ENCODE data around the gene ZEB2.

ZEB2 gene

DNA sequence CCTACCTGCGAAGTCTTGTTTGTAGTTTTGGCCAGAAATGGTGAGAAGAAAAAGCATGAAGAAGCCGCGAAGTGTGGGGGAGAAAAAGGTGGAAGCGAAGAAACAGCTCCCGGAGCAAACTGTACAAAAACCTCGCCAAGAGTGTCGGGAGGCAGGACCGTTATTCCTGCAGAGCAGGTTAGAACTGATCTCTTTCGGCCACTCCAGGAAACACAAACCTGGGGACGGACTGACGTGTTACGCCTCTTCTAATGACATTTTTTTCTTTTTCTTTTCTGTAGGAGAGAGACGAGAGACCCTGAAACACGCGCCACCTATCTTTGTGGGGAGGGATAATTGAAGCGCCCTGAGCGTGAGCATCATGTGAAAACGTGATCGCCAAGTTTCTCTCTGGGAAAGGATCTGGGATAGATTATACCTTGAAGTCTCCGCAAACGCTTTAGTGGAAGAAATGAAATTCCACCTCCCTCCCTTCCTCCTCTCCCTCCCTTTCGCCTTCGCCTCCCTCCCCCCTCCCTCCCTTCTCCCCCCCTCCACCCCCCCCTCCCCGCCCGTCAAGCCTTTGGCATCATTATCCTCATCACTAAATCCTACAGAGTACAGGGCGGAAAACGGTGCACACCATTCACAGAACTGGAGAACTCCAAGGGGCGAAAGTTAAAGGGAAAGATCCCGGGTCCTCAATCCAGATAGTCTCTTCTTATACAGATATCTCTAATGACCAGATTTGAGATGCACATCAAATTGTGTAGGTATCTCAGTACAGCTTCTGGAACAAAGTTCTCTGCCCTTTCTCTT is at the start of gene ZEB2:
Gene ZEB2 (minus strand): TSS at position 186 of the 798 bp plus-strand sequence. CDS start 2,769 bp downstream, outside the sequence.
- H4K20me1 ChIP-seq (ENCODE audit: insufficient read depth, low read length): no peaks in the 10 kb centered on the region
- peaks cover 50% of the 10 kb centered on the region for H3K4me1 ChIP-seq (ENCODE audit: insufficient read depth, low read length, severe bottlenecking)
- 0 out of 2 replicates have a peak, but pooled peaks cover 1% of the 10 kb centered on the region for H3K36me3 ChIP-seq (ENCODE audit: insufficient read depth, low read length)
- no peaks in the 10 kb centered on the region for H3K27me3 ChIP-seq (ENCODE audit: insufficient read depth, low read length)
- no peak for TF ChIP-seq EZH2 (IDR thresholded peaks at IDR 0.05; ENCODE audit: borderline replicate concordance, low read length)
- TF ChIP-seq, protein P1, sequence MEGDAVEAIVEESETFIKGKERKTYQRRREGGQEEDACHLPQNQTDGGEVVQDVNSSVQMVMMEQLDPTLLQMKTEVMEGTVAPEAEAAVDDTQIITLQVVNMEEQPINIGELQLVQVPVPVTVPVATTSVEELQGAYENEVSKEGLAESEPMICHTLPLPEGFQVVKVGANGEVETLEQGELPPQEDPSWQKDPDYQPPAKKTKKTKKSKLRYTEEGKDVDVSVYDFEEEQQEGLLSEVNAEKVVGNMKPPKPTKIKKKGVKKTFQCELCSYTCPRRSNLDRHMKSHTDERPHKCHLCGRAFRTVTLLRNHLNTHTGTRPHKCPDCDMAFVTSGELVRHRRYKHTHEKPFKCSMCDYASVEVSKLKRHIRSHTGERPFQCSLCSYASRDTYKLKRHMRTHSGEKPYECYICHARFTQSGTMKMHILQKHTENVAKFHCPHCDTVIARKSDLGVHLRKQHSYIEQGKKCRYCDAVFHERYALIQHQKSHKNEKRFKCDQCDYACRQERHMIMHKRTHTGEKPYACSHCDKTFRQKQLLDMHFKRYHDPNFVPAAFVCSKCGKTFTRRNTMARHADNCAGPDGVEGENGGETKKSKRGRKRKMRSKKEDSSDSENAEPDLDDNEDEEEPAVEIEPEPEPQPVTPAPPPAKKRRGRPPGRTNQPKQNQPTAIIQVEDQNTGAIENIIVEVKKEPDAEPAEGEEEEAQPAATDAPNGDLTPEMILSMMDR (IDR thresholded peaks at IDR 0.05; ENCODE audit: low read length): peak; percentile 59
- H2AFZ ChIP-seq (ENCODE audit: low read length): no peak within 1 kb of the TSS
- H3F3A ChIP-seq (ENCODE audit: insufficient read depth, low read length): no peaks in the 10 kb centered on the region; the same call in none of the 2 replicates
- H3K4me3 ChIP-seq (ENCODE audit: low read depth, low read length, poor library complexity, severe bottlenecking): peak within 1 kb of the TSS; percentile 74
- H3K9me2 ChIP-seq (ENCODE audit: low read depth, low read length): no peaks in the 10 kb centered on the region
- peak within 1 kb of the TSS; percentile 72 for H3K4me2 ChIP-seq (ENCODE audit: low read length)
- H3K79me2 ChIP-seq (ENCODE audit: insufficient read depth, low read length): peaks cover 15% of the 10 kb centered on the region
- no peaks in the 10 kb centered on the region for H3K9me3 ChIP-seq (ENCODE audit: low read length)
- peak within 1 kb of the TSS; percentile 81 for H3K27ac ChIP-seq (ENCODE audit: low read depth, low read length, poor library complexity, severe bottlenecking)
- peak within 1 kb of the TSS; percentile 87 for H3K9ac ChIP-seq (ENCODE audit: low read length)

GRCh38 chr2:144567745-144568144 is 47.8 kb upstream of the ZEB2 start:
- TF ChIP-seq, protein P1 (IDR thresholded peaks at IDR 0.05; ENCODE audit: low read length): no peak
- no peak for TF ChIP-seq EZH2 (IDR thresholded peaks at IDR 0.05; ENCODE audit: borderline replicate concordance, low read length)
- H3F3A ChIP-seq (ENCODE audit: insufficient read depth, low read length): no peaks in the 10 kb centered on the region; the same call in 1 of the 2 replicates
- H3K4me2 ChIP-seq (ENCODE audit: low read length): no peak overlapping the region

DNA sequence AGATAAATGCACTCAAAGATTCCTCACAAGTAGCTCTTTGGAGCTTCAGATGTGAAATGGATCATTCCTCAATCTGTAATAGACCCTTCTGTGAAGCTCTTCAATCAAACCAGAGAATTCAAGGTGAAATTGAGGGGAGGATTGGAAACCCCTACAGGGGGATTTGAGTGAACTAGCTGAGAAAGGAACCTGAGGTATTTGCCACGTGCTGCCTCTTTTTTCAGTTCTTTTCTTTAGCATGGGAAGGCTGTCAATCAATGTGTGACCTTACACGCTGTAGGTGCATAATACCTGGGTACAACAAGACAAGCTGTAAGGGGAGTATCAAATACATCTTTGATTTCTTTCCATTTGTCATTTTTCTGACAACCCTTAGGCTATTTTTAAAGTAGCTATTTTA is 46.5 kb upstream of the ZEB2 start:
- no peaks in the 10 kb centered on the region for H3K79me2 ChIP-seq (ENCODE audit: insufficient read depth, low read length)
- no peaks in the 10 kb centered on the region for H3K9me2 ChIP-seq (ENCODE audit: low read depth, low read length)
- H3K4me1 ChIP-seq (ENCODE audit: insufficient read depth, low read length, severe bottlenecking): peaks cover 10% of the 10 kb centered on the region
- no peaks in the 10 kb centered on the region; the same call in 1 of the 2 replicates for H3F3A ChIP-seq (ENCODE audit: insufficient read depth, low read length)
- TF ChIP-seq, protein P1 (IDR thresholded peaks at IDR 0.05; ENCODE audit: low read length): no peak
- TF ChIP-seq EZH2 (IDR thresholded peaks at IDR 0.05; ENCODE audit: borderline replicate concordance, low read length): no peak
- H3K4me2 ChIP-seq (ENCODE audit: low read length): no peak overlapping the region
- no peaks in the 10 kb centered on the region for H3K9me3 ChIP-seq (ENCODE audit: low read length)
- no peaks in the 10 kb centered on the region for H3K36me3 ChIP-seq (ENCODE audit: insufficient read depth, low read length)
- no peaks in the 10 kb centered on the region for H3K27me3 ChIP-seq (ENCODE audit: insufficient read depth, low read length)
- H2AFZ ChIP-seq (ENCODE audit: low read length): no peak overlapping the region
- no peaks in the 10 kb centered on the region for H4K20me1 ChIP-seq (ENCODE audit: insufficient read depth, low read length)
- H3K9ac ChIP-seq (ENCODE audit: low read length): no peak overlapping the region
- H3K27ac ChIP-seq (ENCODE audit: low read depth, low read length, poor library complexity, severe bottlenecking): no peak overlapping the region
- H3K4me3 ChIP-seq (ENCODE audit: low read depth, low read length, poor library complexity, severe bottlenecking): no peak overlapping the region

More at GRCh38 chr2:144567745-144568144, 47.8 kb upstream of the ZEB2 start:
- Histone ChIP-seq H3K79me2 (ENCODE audit: insufficient read depth, low read length) (no peaks in the 10 kb centered on the region), H3K4me3 (ENCODE audit: low read depth, low read length, poor library complexity, severe bottlenecking) (no peak overlapping the region), H3K27me3 (ENCODE audit: insufficient read depth, low read length) (no peaks in the 10 kb centered on the region), H3K36me3 (ENCODE audit: insufficient read depth, low read length) (no peaks in the 10 kb centered on the region), H2AFZ (ENCODE audit: low read length) (no peak overlapping the region), H3K27ac (ENCODE audit: low read depth, low read length, poor library complexity, severe bottlenecking) (no peak overlapping the region), H3K4me1 (ENCODE audit: insufficient read depth, low read length, severe bottlenecking) (peaks cover 4% of the 10 kb centered on the region), H3K9me3 (ENCODE audit: low read length) (no peaks in the 10 kb centered on the region), H3K9ac (ENCODE audit: low read length) (no peak overlapping the region), H3K9me2 (ENCODE audit: low read depth, low read length) (no peaks in the 10 kb centered on the region), H4K20me1 (ENCODE audit: insufficient read depth, low read length) (no peaks in the 10 kb centered on the region)
